ENCODE results near the gene POLA1. TPM values are rescaled to one million over a fixed set of nuclear protein-coding genes. Genes with fewer than 3 reads are reported as not detected.
A peak's percentile ranks its signal among the peaks of the same experiment; 100 is the strongest.

The POLA1 gene
- total RNA-seq, 1 donor from 2014 or later = 76.5 TPM

DNA sequence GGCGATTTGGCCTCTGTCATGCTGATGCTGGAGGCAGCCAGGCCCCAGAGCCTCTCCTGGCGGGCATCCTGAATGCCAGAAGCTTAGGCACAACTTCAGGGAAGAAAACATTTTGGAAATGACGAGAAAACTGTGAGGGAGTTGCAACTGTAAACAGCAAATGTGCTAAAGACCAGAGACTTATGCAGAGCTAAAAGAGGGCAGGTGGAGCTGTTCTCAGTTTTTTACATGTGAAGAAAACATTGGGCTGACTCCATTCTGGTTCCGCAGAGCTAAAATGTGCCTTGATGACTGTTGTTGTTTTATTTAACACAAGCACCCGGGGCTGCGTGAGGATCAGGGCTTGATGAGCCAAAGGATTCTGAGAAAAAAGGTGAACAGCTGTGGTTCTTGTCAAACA, 332.9 kb downstream of the POLA1 start:
- TF ChIP-seq CTCF (conservative IDR thresholded peaks at IDR 0.05) = no peak
- Mint-ChIP-seq H3K27ac (ENCODE audit: unreplicated experiment) (no peak overlapping the region), H3K4me3 (no peak overlapping the region), H3K9me3 (no peaks in the 10 kb centered on the region), H3K4me1 (peaks cover 21% of the 10 kb centered on the region), H3K36me3 (ENCODE audit: low read depth) (no peaks in the 10 kb centered on the region), H3K27me3 (ENCODE audit: low read depth) (peaks cover 72% of the 10 kb centered on the region)
- DNase-seq (ENCODE audit: low read depth, low spot score) = no peak

- no peak for DNase-seq (ENCODE audit: low read depth, low spot score)
- Mint-ChIP-seq H3K4me1 (peaks cover 5% of the 10 kb centered on the region), H3K36me3 (ENCODE audit: low read depth) (no peaks in the 10 kb centered on the region), H3K27ac (ENCODE audit: unreplicated experiment) (no peak overlapping the region), H3K9me3 (no peaks in the 10 kb centered on the region), H3K27me3 (ENCODE audit: low read depth) (peaks cover 55% of the 10 kb centered on the region), H3K4me3 (no peak overlapping the region)
- no peak for TF ChIP-seq CTCF (conservative IDR thresholded peaks at IDR 0.05)
These were observed 335.0 kb downstream of the POLA1 start for GRCh38 chrX:25028726-25029125.

- Mint-ChIP-seq H3K9me3 (no peaks in the 10 kb centered on the region), H3K27me3 (ENCODE audit: low read depth) (peaks cover 48% of the 10 kb centered on the region), H3K27ac (ENCODE audit: unreplicated experiment) (no peak overlapping the region), H3K4me3 (no peak overlapping the region), H3K36me3 (ENCODE audit: low read depth) (no peaks in the 10 kb centered on the region), H3K4me1 (peaks cover 5% of the 10 kb centered on the region)
- DNase-seq (ENCODE audit: low read depth, low spot score) = no peak
- no peak for TF ChIP-seq CTCF (conservative IDR thresholded peaks at IDR 0.05)
These were observed 335.6 kb downstream of the POLA1 start for GRCh38 chrX:25029288-25029825.

GRCh38 chrX:25034889-25035288, 341.2 kb downstream of the POLA1 start:
- DNase-seq (ENCODE audit: low read depth, low spot score) = no peak
- Mint-ChIP-seq H3K36me3 (ENCODE audit: low read depth) (no peaks in the 10 kb centered on the region), H3K27ac (ENCODE audit: unreplicated experiment) (no peak overlapping the region), H3K9me3 (no peaks in the 10 kb centered on the region), H3K4me1 (no peaks in the 10 kb centered on the region), H3K4me3 (no peak overlapping the region), H3K27me3 (ENCODE audit: low read depth) (peaks cover 6% of the 10 kb centered on the region)
- TF ChIP-seq CTCF (conservative IDR thresholded peaks at IDR 0.05) = peak; percentile 41

- Mint-ChIP-seq H3K4me1 (no peaks in the 10 kb centered on the region), H3K4me3 (no peak overlapping the region), H3K27me3 (ENCODE audit: low read depth) (no peaks in the 10 kb centered on the region), H3K27ac (ENCODE audit: unreplicated experiment) (no peak overlapping the region), H3K9me3 (peaks cover 6% of the 10 kb centered on the region), H3K36me3 (ENCODE audit: low read depth) (peaks cover 2% of the 10 kb centered on the region)
- no peak for TF ChIP-seq CTCF (conservative IDR thresholded peaks at IDR 0.05)
- DNase-seq (ENCODE audit: low read depth, low spot score) = no peak
These were observed 345.3 kb downstream of the POLA1 start for GRCh38 chrX:25039036-25039435.
